ENCODE data around the gene ACP1. TPM values are rescaled to one million over a fixed set of nuclear protein-coding genes. Genes with fewer than 3 reads are reported as not detected.

ACP1 gene
- total RNA-seq, 4 donors from 2014 or later = 66.3 to 92.6 (median 71.7) TPM

Other genes starting within 250 kb of the ACP1 start
- under 1 TPM in 1 of 4 donors, not detected in 3; 0.82 TPM for gene FAM110C, start 218.4 kb upstream of the ACP1 start, total RNA-seq
- 10 to 100 TPM; 32.4 to 41.5 (median 33.8) TPM for gene SH3YL1, start 915 bp upstream of the ACP1 start, total RNA-seq
- gene ALKAL2, start 23.1 kb downstream of the ACP1 start, total RNA-seq = 10 to 100 TPM in 1 of 4 donors, 1 to 10 TPM in 2, under 1 TPM in 1; 0.98 to 11.2 (median 6.0) TPM